Left lung (tissue), 10 donors: ENCODE results near the gene MPP2. TPM values are rescaled to one million over a fixed set of nuclear protein-coding genes. Genes with fewer than 3 reads are reported as not detected.

ENCODE experiments used
- ATAC-seq: fragments of 200-7000 bp; cut with Tn5 transposase; one replicate; pipeline ENCODE4 v1.9.1; 2020; ENCODE audit warnings: moderate library complexity
- DNase-seq, 4 donors: peaks; one replicate each; pipeline ENCODE4 v3.0.0-alpha.2; 2013 to 2020
- H3K27ac ChIP-seq, 2 donors: fragments of 200-600 bp; sonication (generic) in 1 of 2; one replicate each; pipeline versions ENCODE4 v1.5.0 to v1.8.0; 2020 to 2021
- H3K27me3 ChIP-seq, 2 donors: fragments of 200-600 bp; sonication (generic) in 1 of 2; one replicate each; pipeline versions ENCODE4 v1.5.0 to v1.8.0; 2020 to 2021
- H3K36me3 ChIP-seq, 2 donors: fragments of 200-600 bp; sonication (generic) in 1 of 2; one replicate each; pipeline versions ENCODE4 v1.5.0 to v1.8.0; 2020 to 2021
- H3K4me1 ChIP-seq, 2 donors: fragments of 200-600 bp; one replicate each; pipeline ENCODE4 v1.8.0; 2021
- H3K4me3 ChIP-seq, 2 donors: fragments of 200-600 bp; sonication (generic) in 1 of 2; one replicate each; pipeline versions ENCODE4 v1.5.0 to v1.8.0; 2020 to 2021; ENCODE audit warnings: mild to moderate bottlenecking in 1 of 2
- H3K9me3 ChIP-seq, 2 donors: fragments of 200-600 bp; sonication (generic) in 1 of 2; one replicate each; pipeline versions ENCODE4 v1.5.0 to v1.8.0; 2020 to 2021
- intact Hi-C, 2 donors: fragments of 100-400 bp; cut with DNase I; formaldehyde crosslinking; loops; one replicate each; pipeline versions ENCODE4 v1.11.2 to v1.14.2; 2022
- polyA plus RNA-seq, 6 donors: library from polyadenylated mRNA; unstranded; fragments of 120-200 nt; gene quantifications; one replicate each; pipeline ENCODE4 v1.2.1, GENCODE V29; 2013; ENCODE audit not compliant: insufficient read length in 6 of 6
- total RNA-seq, 2 donors: library from RNA; stranded (reverse); fragmentation: NEBNext Ultra II Directional; extraction: Animal tissue kit (Norgen Biotek cat#: 25700); gene quantifications; one replicate each; pipeline ENCODE4 v1.2.1, GENCODE V29; 2021
- TF ChIP-seq, protein P1 (sequence below), 2 donors: fragments of 200-600 bp; sonication (generic) in 1 of 2; IDR thresholded peaks; one replicate each; pipeline versions ENCODE4 v1.5.0 to v1.8.0; 2021; ENCODE audit warnings: antibody characterized with exemption in 2 of 2
- donor health status: DM: no; HTN: yes; CAD: no.
- donor health status: DM: no; HTN: no; CAD: no.

The MPP2 gene
- total and polyA plus RNA-seq, 8 donors: 1.5 to 4.9 (median 4.5) TPM

GRCh38 chr17:43881181-43881580 lies 26.2 kb downstream of the MPP2 start:
- no peaks in the 10 kb centered on the region for H3K9me3 ChIP-seq
- no peaks in the 10 kb centered on the region for H3K4me1 ChIP-seq
- TF ChIP-seq, protein P1, sequence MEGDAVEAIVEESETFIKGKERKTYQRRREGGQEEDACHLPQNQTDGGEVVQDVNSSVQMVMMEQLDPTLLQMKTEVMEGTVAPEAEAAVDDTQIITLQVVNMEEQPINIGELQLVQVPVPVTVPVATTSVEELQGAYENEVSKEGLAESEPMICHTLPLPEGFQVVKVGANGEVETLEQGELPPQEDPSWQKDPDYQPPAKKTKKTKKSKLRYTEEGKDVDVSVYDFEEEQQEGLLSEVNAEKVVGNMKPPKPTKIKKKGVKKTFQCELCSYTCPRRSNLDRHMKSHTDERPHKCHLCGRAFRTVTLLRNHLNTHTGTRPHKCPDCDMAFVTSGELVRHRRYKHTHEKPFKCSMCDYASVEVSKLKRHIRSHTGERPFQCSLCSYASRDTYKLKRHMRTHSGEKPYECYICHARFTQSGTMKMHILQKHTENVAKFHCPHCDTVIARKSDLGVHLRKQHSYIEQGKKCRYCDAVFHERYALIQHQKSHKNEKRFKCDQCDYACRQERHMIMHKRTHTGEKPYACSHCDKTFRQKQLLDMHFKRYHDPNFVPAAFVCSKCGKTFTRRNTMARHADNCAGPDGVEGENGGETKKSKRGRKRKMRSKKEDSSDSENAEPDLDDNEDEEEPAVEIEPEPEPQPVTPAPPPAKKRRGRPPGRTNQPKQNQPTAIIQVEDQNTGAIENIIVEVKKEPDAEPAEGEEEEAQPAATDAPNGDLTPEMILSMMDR (IDR thresholded peaks at IDR 0.05): no peak
- intact Hi-C loops: no loop called here
- H3K27ac ChIP-seq: no peak overlapping the region
- ATAC-seq (no peak), DNase-seq (no peak)
- H3K4me3 ChIP-seq: no peak overlapping the region
- no peaks in the 10 kb centered on the region for H3K36me3 ChIP-seq
- H3K27me3 ChIP-seq: no peaks in the 10 kb centered on the region

DNA sequence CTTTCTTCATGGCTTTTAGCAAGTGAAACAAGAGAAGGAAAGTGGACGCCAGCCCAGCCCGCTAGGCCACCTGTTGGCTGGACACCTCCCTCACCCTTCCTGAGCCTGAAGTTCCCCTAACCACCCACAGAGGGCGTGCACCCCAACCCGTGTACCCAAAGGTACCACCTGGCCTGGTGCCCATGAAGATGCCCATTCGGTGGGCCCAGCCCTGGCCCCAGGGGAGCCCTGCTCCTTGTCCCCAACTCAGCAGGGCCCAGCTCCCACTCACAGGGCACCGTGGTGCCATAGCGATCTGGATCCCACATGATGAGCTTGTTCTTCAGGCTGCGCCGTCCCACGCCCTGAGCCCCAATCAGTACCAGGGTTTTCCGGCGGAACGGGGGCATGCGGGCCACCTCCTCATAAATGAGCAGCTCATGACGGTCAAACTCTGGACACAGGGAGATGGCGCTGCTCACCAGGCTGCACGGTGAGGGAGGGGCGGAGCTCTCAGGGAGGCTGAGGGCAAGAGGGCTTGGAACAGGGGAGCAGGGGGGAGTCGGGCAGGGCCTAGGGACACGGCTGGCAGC lies 26.8 kb downstream of the MPP2 start:
- Histone ChIP-seq H3K4me3 (no peak overlapping the region), H3K27me3 (no peaks in the 10 kb centered on the region), H3K9me3 (no peaks in the 10 kb centered on the region), H3K27ac (no peak overlapping the region), H3K4me1 (no peaks in the 10 kb centered on the region), H3K36me3 (no peaks in the 10 kb centered on the region)
- intact Hi-C loops: no loop called here
- ATAC-seq (peak; percentile 45), DNase-seq (peak in 2 of 4 donors; percentile 26 to 80)
- TF ChIP-seq, protein P1 (IDR thresholded peaks at IDR 0.05): peak; percentile 35 to 63

DNA sequence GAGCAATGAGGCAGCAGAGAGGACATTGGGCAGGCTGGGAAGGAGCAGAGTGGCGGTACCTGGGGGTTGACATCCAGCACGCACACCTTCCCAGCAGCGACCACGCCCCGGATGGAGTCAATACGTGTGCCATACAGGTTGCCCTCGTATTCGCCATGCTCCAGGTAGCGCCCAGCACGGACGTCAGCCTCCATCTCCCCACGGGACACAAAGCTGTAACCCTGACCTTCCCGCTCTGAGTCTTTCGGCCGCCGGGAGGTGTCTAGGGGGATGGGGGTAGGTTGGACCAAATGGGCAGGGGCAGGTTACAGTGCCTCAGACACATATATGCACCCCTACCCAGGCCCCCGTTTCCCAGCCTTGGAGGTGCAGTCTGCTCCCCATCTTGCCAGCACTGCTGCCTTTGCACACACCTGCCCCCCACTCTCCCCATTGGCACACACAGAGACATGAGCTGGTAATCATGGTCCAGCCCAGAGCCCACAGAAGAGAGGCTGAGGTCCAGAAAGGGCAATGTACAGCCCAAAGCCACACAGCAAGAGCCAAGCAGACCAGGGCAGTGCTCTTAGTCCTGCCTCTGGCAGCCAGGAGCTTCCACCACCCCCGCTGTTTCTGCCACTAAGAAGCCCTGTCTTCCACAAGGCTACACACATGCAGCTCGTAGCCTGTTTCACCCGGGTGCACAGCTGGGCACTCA lies 27.5 kb downstream of the MPP2 start:
- Histone ChIP-seq H3K27me3 (no peaks in the 10 kb centered on the region), H3K4me3 (no peak overlapping the region), H3K4me1 (no peaks in the 10 kb centered on the region), H3K9me3 (no peaks in the 10 kb centered on the region), H3K27ac (no peak overlapping the region), H3K36me3 (no peaks in the 10 kb centered on the region)
- peak in 1 of 4 donors; percentile 79 for DNase-seq
- TF ChIP-seq, protein P1 (IDR thresholded peaks at IDR 0.05): no peak
- ATAC-seq: no peak
- intact Hi-C loops: no loop called here

DNA sequence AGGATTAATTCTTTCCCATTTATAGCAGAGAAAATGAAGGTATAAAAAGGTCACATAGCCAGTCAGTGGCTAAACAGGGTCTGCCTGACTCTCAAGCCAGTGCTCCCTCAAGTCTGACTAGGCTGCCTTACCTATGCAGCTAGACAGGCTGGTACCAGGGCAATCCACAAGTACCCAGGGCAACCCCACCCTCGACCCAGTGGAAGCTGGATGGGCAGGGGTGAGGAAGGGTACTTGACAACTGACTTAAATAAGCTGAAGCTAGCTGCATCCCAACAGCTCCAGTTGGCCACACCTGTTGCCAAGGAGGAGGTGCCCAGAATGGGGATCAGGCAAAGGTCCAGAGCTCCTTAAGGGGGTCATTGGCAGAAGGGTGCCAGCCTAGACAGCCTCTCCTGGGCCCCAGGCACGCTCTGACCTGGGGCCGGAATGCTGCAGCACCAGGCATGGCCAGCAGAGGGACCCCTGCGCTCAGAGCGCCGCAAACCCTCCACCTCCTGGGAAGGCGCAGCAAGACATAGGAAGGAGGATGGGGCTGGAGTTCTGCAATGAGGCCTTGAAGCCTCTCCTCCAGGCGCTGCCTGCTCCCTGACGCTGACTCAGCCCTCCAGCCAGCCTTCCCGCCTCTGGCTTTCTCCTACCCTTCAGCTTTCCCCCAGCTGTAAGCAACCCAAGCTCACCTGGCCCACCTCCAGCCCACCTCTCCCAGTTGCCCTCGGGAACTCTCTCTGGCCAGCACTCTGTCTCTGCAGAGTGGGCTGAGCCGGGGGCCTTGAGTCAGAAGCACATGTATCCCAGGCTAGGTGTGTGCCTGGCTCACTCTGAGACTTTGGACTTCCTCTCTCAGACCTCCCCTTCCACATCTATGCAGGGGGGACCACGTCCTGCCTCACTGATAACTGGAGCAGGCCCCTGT lies 28.8 kb downstream of the MPP2 start:
- Histone ChIP-seq H3K36me3 (no peaks in the 10 kb centered on the region), H3K9me3 (no peaks in the 10 kb centered on the region), H3K4me1 (no peaks in the 10 kb centered on the region), H3K27ac (no peak overlapping the region), H3K4me3 (no peak overlapping the region), H3K27me3 (no peaks in the 10 kb centered on the region)
- DNase-seq (peak; percentile 46 to 92 (median 74)), ATAC-seq (peak; percentile 96)
- intact Hi-C loops: no loop called here
- TF ChIP-seq, protein P1 (IDR thresholded peaks at IDR 0.05): peak; percentile 92 to 95
